Activated T-cell treated with anti-CD3 and anti-CD28 coated beads for 1 hour (primary cell): ENCODE measurements around the gene SLAMF9.

ENCODE experiments used
- DNase-seq: peaks from one replicate; pipeline ENCODE4 v3.0.0-alpha.2; 2020; ENCODE audit warnings: low read depth

The SLAMF9 gene

GRCh38 chr1:159953536-159954515, at the start of gene SLAMF9:
Gene SLAMF9, minus strand, starts transcription at chr1:159954237. Its CDS starts 100 bp downstream, at chr1:159954137.
- DNase-seq: no peak

- no peak for DNase-seq
Measured at GRCh38 chr1:160001440-160001839, 47.4 kb upstream of the SLAMF9 start.

GRCh38 chr1:159999204-159999603, 45.2 kb upstream of the SLAMF9 start:
- DNase-seq: no peak

- DNase-seq: no peak
Measured at GRCh38 chr1:159996653-159997052, 42.6 kb upstream of the SLAMF9 start.

GRCh38 chr1:159994896-159995295, 40.9 kb upstream of the SLAMF9 start:
- no peak for DNase-seq

- DNase-seq: no peak
Measured at GRCh38 chr1:159993911-159994310, 39.9 kb upstream of the SLAMF9 start.

GRCh38 chr1:159992161-159992560, 38.1 kb upstream of the SLAMF9 start:
- DNase-seq: no peak

- no peak for DNase-seq
Measured at GRCh38 chr1:159991513-159991912, 37.5 kb upstream of the SLAMF9 start.

- no peak for DNase-seq
Measured at GRCh38 chr1:159990005-159990404, 36.0 kb upstream of the SLAMF9 start.

GRCh38 chr1:159989581-159989980, 35.5 kb upstream of the SLAMF9 start:
- DNase-seq: no peak

GRCh38 chr1:159988006-159988405, 34.0 kb upstream of the SLAMF9 start:
- no peak for DNase-seq

GRCh38 chr1:159987186-159987585, 33.1 kb upstream of the SLAMF9 start:
- DNase-seq: no peak

- DNase-seq: no peak
Measured at GRCh38 chr1:159986531-159986930, 32.5 kb upstream of the SLAMF9 start.

GRCh38 chr1:159986093-159986492, 32.1 kb upstream of the SLAMF9 start:
- no peak for DNase-seq

GRCh38 chr1:159985473-159985872, 31.4 kb upstream of the SLAMF9 start:
- DNase-seq: no peak

GRCh38 chr1:159983681-159984080, 29.6 kb upstream of the SLAMF9 start:
- DNase-seq: no peak

GRCh38 chr1:159982280-159982679, 28.2 kb upstream of the SLAMF9 start:
- no peak for DNase-seq

GRCh38 chr1:159981351-159982055, 27.5 kb upstream of the SLAMF9 start:
- DNase-seq: no peak

- DNase-seq: no peak
Measured at GRCh38 chr1:159980786-159981185, 26.7 kb upstream of the SLAMF9 start.

GRCh38 chr1:159980076-159980475, 26.0 kb upstream of the SLAMF9 start:
- no peak for DNase-seq

- DNase-seq: no peak
Measured at GRCh38 chr1:159979257-159979656, 25.2 kb upstream of the SLAMF9 start.

GRCh38 chr1:159978107-159978398, 24.0 kb upstream of the SLAMF9 start:
- DNase-seq: no peak

- DNase-seq: no peak
Measured at GRCh38 chr1:159977364-159978106, 23.5 kb upstream of the SLAMF9 start.
